Activated naive CD4-positive, alpha-beta T cell treated with anti-CD3 and anti-CD28 coated beads, Interleukin-2, amount 50 U/mL, for 16 hours (primary cell): ENCODE results near the gene ARID5B.

Experiments used
- DNase-seq: peaks from one replicate; pipeline ENCODE4 v3.0.0-alpha.2; 2020

The ARID5B gene

DNA sequence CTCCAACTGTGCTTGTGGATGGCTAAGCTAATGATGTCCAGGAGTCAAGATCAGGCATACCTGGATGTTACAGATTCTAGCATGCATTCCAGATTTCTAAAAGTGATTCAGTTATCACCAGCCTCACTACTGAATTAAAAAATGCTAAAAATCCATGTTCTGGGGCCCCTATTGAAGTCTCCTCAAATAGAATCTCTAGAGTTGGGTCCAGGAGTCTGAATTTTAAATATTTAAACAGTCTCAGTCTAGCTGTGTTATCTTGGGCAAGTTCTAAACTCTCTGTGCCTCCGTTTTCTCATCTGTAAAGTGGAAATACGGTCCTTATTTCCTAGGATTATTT lies 5.0 kb downstream of the ARID5B start:
- no peak for DNase-seq

DNA sequence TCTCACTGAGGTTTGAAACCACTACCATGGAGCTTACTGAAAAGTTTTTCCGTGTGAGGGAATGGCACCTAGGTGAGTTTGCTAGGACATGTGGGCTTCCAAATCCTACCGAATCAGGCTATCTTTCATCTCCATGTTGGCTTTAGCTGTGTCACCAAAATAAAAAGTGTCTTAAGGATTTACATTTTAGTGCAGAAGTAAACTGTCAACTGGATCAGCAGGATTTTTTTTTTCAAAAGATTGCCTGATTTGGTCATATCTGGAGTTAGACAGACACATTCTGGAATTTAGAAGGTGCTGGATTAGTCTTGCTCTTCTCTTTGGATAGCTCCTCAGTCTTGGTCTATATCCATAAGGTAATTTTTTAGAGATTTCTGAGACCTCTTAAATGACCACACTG lies 5.5 kb downstream of the ARID5B start:
- DNase-seq, result no peak

DNA sequence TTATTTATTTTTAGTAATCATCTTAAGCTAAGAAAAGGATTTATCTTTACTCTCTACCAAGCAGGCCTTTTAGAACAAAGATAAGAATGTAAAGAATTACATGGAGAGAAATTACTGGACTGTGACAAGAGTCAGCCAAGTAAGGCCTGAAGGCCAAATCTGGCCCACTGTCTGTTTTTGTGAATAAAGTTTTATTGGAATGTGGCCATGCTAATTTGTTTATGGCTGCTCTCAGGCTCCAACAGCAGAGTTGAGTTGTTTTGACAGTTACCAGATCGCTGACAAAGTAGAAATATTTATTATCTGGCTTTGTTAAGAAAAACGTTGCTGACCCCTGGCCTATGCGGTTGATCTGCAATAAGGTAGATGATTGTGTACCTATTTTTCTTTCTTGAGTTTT lies 6.1 kb downstream of the ARID5B start:
- no peak for DNase-seq

DNA sequence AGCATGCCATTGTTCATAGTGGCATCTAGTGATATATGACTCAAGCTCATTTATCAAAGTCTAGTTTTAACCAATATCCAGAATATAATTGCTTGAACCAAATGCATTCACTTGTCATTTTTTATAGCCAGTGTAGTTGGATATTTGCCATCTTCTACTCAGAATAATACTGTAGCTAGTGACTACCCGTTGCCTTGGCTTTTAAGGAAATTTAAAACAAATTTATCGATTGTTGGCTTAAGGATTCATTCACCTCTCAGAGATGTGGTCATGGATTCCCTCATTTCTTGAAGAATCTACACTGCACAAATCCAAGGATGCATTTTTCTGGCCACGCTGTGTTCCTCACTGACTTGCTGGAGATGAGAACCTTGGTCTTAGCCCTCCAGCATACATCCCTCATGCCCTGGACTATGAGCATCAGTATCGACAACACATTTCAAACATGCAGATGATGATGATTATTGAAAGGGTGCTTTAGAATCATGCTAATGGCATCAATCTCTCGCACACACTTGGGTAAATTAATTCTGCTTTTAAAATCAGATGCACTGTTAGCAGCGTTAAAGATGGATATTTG lies 8.8 kb downstream of the ARID5B start:
- no peak for DNase-seq

DNA sequence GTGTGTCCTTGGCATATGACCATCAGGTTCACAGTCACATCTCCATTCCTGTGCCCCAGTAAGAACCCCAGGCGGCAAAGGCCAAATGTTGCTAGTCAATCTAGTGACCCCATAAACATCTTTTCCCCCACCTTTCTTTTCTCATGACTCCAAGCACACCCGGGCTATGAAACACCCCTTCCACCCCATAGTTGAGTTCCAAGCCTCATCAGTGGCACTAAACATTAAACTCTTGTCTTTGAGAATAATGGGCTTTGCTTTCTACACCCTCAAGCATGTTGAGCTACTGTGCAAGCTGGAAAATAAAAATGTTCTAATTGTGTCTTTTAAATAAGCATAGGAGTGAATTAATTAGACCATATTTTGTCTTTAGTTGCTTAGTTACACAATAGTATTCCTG lies 9.4 kb downstream of the ARID5B start:
- no peak for DNase-seq

DNA sequence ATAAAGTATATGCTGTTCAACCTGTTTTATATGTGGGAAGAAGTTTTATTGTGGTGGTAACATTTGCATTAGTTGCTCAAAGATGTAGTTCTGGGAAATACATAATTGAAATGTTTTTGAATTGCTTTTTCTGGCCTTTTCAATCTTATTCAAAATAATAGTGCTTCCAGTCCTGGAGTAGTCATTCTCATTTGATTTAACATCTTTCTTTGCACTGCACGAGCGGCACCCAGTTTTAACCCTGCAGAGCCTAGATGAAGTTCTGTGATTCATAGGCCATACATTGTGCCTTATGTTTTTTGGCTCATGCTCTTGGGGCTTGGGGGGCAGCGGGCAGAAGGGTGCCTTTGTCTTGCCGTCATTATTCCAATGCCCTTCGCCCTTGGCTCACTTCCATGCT lies 9.9 kb downstream of the ARID5B start:
- DNase-seq, result no peak

DNA sequence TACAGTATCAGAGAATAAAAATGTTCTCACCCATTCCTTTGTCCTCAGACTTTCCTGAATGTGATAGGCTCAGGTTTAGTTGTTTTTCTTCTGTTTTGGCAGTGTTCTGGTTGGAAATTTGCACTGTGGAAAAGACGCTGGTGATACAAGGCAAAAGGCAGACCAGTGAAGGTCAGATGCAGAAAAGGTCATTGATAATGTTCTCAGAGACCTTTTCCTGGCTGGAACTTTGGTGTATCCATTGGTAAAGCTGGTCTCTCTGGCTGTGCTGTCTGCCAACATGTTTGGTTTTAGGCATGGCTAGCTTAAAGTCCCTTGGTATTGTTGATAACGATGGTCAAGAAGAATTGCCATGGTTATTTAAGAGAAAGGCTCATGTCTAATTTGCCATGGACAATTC lies 11.5 kb downstream of the ARID5B start:
- DNase-seq, result no peak

DNA sequence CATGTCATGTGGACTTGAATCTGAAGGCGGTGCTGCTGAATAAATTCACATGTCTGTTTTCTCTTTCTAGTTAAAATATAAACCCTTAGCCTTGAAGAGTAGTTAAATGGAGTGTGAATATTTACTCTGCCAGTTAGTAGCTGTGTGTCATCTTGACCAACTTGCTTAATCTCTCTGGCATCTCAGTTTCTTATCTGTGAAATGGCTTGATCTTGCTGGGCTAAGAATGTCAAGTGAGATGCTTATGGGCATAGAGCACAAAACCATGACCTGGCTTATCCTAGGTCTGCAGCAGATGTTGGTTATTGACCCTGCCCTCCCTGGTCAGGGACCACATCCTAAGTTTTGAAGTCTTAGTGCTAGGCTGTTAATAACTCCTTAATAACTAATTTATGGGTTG lies 16.6 kb downstream of the ARID5B start:
- no peak for DNase-seq

DNA sequence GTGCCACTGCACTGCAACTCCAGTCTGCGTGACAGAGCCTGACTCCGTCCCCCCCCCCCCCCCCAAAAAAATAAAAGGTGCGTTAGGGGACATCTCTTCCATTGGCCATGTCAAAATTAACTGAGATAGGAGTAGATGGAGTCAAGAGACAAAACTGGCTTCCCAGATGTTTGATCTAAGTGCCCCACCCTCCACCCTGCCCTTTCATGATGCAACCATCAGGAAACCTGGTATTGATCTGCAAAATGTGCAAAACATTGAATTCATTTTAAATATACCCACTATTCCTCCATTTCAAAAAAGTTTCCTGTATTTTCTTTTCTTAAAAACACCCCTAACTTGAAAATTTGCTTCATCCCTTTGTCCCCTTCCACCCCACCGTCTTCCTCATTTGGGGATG lies 17.5 kb downstream of the ARID5B start:
- no peak for DNase-seq

DNA sequence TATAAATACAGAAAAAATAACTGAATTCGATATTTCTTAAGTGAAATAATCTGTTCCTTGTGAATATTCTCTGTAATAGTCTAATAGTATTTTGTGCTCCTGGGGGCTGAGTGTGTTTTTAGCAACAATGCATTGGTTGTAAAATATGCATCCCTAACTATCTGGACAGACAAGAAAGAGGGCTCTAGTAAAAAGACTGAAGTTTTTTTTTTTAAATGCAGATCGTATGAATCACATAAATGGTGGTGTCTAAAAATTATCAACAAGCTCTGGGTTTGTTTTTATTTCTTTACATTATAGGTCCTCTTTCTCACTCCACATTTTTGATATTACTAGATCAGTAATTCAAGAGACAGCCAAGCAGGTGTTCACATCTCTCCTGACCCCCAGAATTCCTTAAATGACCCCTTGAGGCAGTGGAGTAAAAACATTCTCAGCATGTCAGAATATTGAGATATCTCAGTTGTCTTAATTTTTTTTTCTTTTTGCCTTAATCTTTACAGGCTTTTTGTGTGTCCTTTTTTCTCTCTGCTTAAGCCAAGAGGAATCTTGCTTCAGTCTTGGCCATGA lies 18.2 kb downstream of the ARID5B start:
- DNase-seq, result no peak

DNA sequence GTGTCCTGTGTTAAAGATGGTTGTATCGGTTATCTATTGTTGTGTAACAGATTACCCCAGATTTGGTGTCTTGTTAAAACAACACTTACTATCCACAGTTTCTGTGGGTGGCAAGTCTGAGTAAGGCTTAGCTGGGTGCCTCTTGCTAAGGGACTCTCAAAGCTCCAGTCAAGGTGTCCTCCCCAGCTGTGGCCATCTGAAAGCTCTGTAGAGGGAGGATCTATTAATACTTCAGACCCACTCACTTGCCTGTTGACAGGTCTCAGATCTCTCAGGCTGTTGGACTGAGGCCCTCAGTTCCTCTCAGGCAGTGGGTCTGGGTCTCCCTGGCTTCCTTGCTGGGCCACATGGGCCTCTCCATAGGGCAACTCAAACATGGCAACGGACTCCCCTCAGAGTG lies 19.6 kb downstream of the ARID5B start:
- no peak for DNase-seq

DNA sequence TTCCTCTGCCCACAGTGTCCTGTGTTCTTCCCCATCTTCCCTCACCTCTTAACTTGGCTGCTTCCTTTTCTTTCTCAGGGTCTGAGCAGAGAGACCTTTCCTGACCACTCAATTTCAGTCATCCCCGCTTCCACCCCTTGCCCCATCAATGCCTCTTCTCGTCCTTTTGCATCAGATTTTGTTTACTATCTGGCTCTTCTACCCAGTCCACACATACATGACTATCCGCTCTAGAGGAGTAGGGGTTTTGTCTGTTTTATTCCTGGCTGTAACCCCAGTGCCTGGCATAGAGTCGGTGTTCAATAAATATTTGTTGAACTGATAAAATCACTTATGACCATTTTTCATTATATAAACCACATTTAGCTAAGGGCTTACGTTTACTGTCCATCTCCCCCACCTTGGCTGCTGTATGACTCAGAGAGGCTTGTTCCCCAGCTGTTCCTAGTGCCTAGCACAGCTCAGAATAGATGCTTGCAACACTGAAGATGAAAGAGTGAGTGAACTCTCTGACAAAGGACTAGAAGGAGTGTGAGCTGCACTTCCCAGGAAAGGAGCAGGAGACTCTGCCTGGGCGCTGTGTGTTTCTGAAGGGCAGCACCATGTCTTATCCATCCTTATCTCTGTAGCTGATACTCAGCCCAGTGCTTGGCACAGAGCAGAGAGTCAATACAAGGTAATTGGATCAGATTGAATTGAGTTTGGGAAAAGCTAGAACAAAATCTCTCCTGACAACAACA lies 21.9 kb downstream of the ARID5B start:
- no peak for DNase-seq

DNA sequence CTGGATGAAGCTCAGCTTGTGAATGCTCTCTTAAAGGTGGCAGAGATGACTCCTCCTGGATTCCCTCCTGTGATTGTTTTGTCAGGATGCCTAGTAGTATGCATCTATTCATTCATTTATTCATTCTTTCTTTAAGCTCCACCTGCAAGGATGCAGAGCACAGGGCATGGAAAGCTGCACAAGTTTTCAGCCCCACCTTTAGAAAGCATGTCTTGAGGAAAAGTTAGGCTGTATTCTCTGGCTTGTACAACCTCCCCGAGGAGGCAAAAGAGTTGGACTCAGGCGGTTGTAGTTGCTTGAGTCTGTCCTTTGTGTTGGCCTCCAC lies 22.4 kb downstream of the ARID5B start:
- no peak for DNase-seq

DNA sequence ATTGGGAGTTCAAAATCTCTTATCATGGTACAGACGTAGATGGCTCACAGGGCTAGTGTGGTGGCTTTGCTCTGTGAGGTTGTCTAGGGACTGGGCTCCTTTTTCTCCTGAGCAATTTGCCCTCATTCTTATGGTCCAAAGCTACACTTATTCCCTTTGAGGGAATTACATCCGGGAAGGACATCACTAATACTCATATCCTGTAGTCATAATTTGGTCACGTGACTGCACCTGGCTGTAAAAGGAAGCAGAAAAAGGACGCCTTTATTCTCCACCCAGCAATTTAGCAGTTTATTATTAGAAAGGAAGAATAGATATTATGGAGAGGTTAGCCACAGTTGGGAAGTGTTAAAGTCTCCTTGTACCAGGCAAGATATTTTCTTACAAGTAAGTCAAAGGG lies 28.1 kb downstream of the ARID5B start:
- no peak for DNase-seq

DNA sequence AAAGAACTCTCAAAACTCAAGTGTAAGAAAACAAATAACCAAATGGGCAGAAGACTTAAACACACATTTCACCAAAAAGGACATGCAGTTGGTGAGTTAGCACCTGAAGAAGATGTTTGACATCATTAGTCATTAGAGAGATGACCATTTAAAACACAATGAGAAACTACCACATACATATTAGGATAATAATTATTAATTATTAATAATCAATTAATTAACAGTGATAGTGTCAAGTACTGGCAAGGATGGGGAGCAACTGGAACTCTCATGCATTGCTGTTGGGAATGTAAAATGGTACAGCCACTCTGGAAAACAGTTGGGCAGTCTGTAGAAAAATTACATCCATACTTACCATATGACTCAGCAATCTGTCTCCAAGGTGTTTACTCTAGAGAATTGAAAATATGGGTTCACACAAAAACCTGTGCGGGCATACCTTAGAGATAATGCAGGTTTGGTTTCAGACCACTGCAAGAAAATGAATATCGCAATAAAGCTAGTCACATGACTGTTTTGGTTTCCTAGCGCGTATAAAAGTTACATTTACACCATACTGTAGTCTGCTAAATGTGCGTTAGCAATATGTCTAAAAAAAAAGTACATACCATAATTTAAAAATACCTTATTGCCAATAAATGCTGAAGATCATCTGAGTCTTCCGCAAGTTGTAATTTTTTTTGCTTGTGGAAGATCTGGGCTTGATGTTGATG lies 30.3 kb downstream of the ARID5B start:
- DNase-seq, result no peak

DNA sequence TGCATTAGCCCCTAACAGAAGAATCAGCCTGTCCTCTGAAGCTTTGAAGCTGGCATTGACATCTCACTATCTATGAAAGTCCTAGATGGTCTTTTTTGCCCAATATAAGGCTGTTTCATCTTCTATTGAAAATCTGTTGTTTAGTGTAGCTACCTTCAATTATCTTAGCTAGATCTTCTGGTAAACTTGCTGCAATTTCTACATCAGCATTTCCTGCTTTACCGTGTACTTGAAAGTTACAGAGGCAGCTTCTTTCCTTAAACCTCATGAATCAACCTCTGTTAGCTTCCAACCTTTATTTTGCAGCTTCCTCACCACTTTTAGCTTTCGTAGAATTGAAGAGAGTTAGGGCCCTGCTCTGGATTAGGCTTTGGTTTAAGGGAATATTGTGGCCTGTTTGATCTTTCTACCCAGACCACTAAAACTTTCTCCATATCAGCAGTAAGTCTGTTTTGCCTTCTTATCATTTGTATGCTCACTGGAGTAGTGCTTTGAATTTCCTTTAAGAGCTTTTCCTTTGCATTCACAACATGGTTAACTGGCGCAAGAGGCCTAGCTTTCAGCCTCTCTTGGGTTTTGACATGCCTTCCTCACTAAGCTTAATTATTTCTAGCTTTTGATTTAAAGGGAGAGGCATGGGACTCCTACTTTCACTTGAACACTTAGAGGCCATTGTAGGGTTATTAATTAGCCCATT lies 32.5 kb downstream of the ARID5B start:
- no peak for DNase-seq

DNA sequence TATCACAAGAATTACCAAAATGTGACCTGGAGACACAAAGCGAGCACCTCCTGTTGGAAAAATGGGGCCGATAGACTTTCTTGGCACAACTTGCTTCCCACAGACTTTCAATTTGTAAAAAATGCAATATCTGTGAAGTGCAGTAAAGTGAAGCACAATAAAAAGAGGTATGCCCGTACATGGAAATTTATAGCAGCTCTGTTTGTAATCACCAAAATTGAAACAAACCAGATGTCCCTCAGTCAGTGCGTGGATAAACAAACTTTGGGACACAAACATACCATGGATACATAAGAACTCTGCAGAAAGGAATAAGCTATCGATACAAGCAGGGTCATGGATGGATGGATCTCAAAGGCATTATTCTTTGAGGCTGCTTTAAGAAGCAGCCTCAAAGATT lies 33.6 kb downstream of the ARID5B start:
- no peak for DNase-seq

DNA sequence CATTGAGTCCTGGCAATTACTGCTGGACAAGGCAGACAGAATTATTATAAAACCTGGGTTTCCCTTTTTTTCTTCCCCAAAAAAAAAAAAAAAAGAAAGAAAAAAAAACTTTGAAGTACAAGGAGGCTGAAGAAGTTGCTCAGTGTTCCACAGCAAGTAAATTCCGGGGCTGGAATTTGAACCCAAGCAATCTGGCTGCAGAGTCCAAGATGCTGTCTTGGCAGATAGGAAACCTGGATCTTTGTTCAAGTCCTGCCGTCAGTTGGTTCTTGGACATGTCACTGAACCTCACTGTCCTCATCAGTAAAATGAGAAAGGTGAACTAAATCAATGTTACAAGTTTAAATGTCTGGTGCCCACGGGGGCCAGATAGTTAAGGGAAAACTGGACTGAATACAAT lies 35.3 kb downstream of the ARID5B start:
- DNase-seq, result no peak

DNA sequence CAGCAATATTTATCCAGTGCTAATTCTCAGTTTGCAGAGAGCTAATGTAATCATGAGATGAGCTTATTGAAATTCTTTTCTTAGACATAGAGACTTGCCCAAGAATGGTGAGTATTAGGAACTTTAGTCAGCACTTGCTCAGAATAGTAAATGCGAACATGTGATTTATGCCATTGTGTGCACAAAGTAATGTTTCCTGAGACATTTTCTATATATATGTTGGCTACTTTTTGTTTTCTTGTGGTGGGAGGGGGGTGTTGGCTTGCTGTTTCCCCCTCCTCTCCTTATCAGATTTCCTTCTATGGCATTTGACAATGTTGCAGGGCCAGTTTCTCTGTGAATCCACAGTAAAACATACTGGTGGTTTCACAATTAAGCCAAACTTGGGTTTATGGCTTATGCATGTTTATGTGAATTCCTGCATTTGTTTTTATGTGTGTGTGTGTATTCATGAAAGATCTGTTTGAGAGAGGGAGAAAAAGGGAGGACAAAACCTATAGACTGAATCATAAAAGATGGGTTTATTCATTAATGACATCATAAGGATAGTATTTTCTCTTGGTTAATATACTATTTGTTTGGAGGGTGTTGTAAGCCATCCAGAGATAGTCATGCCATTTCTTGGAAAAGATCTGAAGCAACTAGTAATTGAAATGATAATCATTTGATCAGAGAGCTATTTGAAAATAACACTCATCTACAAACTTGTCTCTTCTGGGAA lies 36.3 kb downstream of the ARID5B start:
- no peak for DNase-seq

DNA sequence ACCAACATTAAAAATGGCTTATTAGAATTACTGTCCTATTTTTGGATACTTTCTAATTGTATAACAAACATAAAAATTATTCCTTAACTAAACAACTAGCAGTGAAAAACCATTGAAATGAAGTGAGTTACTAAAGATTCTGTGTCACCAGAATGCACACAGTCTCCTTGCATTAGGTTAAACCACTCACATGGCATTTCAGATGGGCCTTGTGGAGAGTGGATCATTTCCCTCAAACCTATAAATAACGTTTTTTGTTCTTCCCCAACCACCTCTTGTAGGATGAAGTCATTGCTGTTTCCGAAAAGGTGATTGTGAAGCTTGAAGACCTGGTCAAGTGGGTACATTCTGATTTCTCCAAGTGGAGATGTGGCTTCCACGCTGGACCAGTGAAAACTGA lies 38.4 kb downstream of the ARID5B start:
- no peak for DNase-seq

DNA sequence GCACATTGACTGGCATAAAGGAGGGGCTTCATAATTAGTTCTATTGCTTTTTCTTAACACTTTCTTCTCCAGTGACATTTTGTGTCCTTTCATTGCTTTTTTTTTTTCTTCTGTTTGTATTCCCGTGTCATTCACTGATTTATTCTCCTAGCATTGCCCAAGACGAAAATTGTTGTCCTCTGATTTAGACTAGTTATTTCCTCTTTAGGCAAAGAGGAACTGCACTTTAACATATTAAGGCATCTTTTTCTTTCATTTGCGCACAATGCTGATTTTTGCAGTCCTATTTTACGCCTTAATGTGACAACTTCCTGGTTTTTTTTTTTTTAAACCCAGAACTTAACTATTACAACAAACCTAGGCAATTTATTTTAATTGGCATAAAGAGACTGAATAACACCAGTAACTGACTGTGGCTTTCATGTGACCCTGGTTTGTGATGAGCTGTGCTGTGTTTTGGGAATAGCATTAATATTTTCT lies 39.7 kb downstream of the ARID5B start:
- DNase-seq, result no peak

DNA sequence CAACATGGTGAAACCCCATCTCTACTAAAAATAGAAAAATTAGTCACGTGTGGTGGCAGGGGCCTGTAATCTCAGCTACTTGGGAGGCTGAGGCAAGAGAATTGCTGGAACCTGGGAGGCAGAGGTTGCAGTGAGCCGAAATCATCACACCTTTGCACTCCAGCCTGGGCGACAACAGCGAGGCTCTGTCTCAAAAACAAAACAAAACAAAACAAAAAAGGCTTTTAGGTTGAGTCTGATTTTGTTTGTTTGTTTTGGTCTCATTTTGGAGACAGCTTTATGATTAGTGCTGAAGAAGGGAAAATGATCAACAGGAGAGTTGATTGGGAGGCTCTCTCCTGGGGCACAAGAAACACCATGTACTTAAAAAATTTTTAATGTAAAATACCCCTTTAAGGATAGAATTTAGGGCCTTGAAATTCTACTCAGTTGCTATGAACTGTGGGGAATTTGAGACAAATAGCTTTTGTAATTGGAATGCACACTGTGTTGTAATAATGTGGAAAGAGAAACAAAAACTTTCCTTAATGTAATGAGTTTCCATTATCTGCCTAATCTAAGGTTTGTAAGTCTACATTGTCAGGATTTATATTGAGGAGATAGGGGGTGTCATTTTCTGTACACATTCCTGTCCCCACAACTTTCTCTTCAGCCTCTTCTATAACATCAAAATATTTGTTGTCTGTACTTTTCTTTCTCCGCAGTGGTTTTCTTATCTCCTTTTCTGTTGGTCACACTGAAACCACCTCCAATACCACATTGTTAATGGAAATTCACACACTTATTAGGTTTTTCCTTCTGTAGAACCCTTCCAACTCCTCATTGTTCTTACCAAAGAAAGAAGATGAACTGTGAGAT lies 41.3 kb downstream of the ARID5B start:
- no peak for DNase-seq
